PC-9 (cell line): Measurements from ENCODE around the gene STPG1.

ENCODE experiments used
- CTCF ChIP-seq: fragments of 200-600 bp; sonication (generic); conservative IDR thresholded peaks from 2 replicates; pipeline ENCODE4 v1.6.1; 2017; ENCODE audit warnings: mixed run types, antibody characterized with exemption, mild to moderate bottlenecking, moderate library complexity
- EZH2 ChIP-seq: fragments of 200-600 bp; sonication (generic); IDR thresholded peaks from 2 replicates; pipeline ENCODE4 v1.8.0; 2017; ENCODE audit warnings: antibody characterized with exemption, low read depth

GRCh38 chr1:24331961-24332673, 81.5 kb downstream of the STPG1 start:
- TF ChIP-seq CTCF (no peak), EZH2 (no peak)
